ENCODE results near the gene CYP2A6.
"Not testable (repeated sequence)": the region's sequence is repeated elsewhere in the genome, so short reads cannot be mapped to it uniquely, and the experiment has no call there.

The CYP2A6 gene

DNA sequence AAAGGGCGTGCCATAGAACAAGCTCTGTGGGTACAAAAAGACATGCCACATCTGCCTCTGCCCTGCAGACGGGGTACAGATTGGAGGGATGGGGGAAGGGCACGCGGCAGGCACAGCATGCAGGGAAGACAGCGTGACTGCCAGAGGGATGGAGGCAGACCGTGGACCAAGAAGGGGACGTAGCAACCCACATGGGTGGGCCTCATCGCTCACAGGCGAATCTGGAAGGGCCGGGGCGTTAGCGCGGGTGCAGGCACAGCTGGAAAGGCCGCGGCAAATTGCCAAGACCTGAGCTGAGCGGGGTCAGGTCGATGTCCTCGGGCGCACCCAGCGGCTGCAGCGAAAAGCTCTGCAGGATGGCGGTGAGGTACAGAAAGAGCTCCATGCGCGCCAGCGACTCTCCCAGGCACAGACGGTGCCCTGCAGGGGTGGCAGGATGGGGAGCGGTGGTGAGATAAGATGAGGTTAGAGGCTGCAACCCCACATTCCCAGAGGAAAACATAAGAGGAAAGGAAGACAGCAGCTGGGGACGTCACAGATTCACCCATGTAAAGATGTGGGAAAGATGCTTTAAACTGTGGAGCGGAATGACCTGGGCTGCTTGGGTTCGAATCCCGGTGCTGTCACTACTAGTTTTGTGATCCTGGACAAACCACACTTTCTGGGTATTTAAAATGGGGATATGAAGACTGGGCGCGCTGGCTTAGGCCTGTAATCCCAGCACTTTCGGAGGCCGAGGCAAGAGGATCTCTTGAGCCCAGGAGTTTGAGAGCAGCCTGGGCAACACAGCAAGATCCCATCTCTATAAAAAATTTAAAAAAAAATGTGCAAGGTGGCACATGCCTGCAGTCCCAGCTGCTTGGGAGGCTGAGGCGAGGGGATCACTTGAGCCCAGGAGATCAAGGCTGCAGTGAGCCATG is 31.5 kb downstream of the CYP2A6 start:
- peak in 1 of 2 experiments; percentile 21 for DNase-seq

GRCh38 chr19:40815223-40815622 is 35.0 kb downstream of the CYP2A6 start:
- no peak for DNase-seq

DNA sequence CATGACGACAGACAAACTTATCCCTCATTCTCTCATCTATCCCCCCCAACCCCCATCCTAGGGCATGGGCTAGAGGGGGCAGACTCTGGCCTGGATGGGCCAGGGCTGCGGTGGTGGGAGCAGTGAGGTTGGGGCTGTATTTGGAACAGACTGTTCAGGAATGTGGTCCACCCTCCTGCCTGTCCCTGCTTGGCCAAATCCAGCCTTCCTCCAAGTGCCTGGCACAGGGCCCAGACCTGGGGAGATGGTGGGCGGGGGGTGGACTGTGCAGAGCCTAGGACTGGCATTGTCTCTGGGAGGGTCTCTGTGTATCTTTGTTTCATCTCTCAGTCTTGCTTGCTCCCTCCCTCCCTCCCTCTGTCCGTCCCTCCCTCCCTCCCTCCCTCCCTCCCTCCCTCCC is 37.1 kb downstream of the CYP2A6 start:
- no peak for DNase-seq

GRCh38 chr19:40812571-40812970 is 37.7 kb downstream of the CYP2A6 start:
- not testable (repeated sequence) for DNase-seq

DNA sequence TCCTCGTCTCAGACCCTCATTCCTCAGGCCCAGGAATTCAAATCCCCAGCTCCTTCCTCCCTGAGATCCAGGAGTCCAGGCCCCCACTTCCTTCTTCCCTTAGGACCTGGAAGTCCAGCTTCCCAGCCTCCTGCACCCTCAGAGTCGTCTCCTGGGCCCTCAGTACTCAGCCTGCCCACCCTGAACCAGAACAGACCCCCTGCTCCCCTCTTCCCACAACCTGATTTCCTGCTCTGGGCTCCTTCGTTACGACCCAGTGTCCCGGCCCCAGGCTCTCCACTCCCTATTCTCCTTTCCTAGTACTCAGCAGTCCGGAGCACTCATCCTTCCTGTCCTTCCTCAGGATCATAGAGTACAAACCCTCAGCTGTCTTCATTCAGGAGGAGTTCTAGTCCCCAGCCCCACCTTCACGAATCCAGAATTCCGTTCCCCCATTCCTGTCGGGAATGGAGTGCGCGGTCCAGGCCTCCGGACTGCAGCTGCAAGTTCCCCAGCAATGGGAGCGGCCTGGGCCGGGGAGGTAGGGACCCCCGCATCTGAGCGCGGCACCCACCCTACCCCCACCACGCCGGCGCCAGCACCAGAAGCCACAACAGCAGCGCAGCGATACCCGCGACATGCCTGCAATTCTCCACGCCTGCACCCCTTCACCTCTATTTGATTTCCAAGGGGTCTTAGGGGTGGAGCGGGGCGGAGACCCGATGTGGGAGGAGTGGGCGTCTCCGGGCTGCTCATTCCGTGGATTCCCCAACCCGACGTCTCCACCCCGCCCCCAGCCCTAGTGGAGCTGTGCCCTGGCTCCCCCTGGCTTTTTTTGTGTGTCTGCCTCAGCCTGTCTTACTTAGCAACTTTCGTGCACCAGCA is 38.5 kb downstream of the CYP2A6 start:
- peak in 1 of 2 experiments; percentile 14 for DNase-seq

DNA sequence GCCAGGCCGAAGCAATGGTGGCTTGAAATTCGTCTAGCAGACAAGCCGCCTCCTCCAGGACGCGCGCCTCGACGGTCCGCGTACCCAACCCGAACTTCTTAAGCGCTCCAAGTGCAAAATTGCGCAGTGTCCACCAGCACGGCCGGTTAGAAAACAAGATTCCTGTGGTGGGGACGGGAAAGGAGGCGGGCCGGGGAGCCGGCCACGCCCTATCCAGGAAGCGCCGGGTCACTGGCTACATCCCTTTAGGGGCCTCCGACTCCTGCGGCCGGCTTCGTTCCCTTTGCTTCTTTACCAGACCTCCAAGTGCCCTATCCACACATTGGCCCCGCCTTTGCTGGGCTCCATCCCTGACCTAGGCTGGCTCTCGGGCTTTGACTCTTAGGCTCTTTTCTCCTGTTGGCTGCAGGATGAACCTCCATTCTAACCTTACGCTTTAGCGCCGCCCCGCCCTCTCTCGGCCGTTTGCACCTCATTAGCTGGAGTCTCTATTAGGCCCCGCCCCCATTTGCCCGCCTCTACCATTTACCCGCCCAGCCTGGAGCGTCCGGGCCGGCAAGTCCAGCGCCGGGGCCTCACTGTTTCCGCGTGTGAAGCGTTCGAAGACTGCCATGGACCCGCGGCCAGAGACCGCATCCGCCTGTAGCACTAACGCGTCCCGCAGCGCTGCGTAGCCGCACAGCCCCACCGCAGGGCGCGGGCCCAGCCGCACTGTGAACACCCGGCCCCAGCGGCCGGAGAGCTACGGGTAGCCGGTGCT is 39.4 kb downstream of the CYP2A6 start:
- DNase-seq = peak; percentile 41 to 55

- DNase-seq = no peak
Measured at GRCh38 chr19:40810160-40810559, 40.1 kb downstream of the CYP2A6 start.

- no peak for DNase-seq
Measured at GRCh38 chr19:40809358-40810086, 40.7 kb downstream of the CYP2A6 start.

DNA sequence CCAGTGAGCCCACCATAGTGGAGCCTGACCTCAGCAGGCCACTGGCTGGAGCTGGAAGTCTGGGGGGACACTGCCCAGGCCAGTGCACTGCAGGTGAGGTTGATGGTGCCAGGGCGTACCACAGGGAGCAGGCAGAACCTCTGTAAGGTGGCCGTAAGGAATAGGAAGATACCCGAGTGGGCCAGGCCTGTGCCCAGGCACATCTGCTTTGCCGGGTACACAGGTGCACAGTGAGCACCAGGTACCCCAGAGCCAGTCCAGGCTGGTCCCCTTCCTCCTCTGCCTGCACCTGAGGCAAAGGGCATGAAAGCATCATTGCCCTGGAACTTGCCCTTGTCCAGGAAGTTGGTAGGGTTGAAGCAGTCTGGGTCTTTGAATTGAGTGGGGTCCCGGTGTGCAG is 41.8 kb downstream of the CYP2A6 start:
- no peak for DNase-seq

- no peak for DNase-seq
Measured at GRCh38 chr19:40808021-40808325, 42.3 kb downstream of the CYP2A6 start.

DNA sequence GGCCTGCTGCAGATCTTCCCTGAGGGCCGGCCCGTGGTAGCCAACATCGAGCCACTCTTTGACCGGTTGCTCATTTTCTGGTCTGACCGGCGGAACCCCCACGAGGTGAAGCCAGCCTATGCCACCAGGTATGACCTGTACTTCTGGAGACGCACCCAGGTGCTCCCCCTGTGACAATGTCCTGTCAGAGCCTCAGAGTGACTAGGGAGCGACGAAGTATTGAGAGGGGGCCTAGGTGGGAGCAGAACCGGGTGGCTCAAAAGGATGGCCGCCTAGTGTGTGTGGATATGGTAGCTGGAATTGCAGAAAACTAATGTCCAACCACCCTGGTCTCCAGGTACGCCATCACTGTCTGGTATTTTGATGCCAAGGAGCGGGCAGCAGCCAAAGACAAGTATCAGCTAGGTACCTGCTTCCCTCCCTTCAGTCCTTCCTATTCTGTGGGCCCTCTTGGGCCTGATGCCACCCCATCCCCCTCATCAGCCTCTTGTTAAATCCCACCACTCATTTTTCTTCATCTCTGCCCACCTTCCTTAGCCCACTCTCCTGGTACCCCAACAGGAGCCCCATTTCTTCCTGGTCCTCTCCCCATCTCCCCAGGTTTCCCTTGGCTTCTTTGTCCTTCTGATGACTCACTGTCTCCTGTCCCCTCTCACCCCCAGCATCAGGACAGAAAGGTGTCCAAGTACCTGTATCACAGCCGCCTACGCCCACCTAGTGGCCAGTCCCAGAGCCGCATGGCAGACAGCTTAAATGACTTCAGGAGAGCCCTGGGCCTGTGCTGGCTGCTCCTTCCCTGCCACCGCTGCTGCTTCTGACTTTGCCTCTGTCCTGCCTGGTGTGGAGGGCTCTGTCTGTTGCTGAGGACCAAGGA is 42.9 kb downstream of the CYP2A6 start:
- DNase-seq = no peak

- DNase-seq = peak; percentile 65 to 70
Measured at GRCh38 chr19:40806423-40807146, 43.7 kb downstream of the CYP2A6 start.

DNA sequence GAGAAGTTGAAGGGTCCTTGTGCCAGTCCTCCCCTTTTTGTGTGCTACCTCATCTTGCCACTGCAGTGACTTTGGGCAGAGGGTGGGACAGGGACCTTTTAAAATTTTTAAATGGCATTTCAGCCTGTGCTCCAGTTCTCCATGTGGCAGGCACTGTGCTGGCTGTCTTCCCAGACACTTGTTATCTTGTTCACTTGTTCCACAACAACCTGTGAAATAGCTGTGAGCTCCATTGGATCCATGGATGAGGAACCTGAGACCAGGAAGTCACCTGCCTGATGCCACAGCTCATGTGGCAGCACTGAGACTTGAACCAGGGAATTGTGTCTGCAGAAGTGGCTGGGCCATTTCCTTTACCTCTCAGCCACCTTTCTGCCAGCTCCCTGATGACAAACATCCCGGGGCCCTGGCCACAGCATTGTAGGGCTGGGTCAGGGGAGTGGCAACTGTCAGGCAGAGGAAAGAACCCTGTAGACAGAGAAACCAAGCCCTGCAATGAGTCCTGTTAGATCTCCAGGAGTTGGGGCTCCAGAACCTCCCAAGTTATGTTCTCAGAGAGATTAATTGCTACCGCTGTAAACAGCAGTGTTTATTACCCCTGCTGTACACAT is 44.9 kb downstream of the CYP2A6 start:
- DNase-seq = no peak

DNA sequence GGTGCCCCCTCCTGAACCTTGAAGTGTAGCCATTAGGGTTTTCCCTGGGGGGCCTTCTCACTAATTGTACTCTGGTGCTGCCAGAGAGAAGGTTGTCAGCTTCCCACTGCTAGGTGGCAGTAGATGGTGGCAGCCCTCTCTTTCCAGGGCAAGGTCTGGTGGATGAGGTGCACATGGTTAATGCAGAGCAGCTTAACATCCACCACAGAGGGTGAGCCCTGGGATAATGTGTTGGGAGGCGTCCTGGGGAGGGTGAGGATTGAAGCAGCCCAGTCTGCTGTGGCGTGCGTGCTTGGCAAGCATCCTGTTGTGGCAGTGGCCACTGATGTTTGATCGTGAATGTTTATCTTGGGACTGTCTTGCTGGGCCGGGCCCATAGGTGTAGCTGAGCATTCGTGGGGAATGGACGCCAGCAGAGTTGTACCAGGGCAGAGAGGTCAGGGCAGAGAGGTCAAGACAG is 45.4 kb downstream of the CYP2A6 start:
- no peak for DNase-seq

DNA sequence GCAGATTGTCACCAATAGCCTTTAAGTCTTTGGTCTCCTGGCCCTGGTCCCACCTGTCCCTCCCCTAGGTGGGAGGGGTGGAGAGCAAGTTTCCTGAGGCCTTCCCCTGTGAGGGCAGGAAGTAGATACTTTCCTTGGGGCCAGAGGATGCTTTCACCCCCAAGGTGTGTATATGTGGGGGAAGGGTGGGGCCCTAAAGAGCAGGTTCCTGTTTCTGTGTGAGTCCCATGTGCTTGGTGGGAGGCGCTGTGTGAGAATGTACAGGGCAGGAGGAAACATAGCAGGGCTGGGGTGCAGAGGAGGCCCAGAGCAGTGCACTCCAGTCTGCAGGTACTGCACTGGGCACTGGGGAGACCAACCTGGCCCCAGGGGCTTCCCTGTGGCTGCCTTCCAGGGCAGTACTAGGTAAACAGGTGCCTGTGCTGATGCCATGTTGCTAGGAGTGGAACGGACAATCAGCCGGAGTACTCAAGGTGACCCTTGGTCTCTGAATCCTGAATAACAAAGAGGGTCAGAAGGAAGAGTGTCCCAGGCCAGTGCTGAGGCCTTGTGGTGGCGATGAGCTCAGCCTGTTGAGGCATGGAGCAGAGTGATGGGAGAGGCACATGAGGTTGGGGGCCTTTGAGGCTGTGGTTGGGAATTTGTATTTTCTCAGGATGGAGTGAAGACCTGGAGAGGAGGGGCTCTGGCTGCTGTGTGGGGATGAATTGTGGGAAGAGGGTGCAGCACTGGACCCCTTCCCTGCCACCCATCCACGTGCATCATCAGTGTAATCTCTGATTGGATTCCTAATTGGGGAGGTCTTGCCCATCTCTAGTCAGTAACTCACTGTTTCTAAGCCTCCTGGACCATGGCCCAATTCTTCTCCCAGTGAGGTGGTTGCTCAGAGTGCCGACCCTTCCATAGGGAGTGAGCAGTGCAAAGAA is 46.1 kb downstream of the CYP2A6 start:
- peak in 1 of 2 experiments; percentile 6 for DNase-seq

DNA sequence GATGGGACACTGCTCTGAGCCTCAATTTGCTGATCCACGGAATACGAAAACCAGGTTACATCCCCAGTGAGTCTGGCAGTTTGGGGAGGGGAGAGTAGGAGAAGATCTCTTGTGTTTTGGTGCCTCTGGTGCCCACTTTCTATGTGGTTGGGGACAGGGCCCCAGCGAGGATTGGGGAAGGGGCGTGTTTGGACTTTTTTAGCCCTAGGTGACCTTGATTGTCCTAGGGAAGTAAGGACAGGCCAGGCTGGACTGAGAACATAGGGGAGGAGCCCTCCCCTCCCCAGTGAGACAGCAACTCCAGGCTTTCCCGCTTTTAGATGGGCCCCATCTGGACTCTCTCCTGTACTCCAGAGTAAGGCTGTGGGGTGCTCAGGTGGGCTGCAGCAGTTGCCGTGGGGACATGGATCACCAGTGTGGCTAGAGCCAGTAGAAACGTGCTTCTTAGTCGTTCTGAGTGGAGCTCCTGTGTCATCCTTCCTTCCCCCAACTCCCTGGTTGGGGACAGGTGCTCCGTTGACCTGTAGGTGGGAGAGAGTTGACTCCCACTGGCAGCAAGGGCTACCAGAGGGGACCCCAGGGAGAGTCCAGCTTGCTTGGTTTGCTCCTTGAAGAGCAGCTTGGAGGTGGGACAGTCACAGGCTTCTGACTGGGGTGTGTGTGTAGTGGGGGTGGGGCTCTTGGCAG is 46.9 kb downstream of the CYP2A6 start:
- DNase-seq = no peak

- peak; percentile 53 to 68 for DNase-seq
Measured at GRCh38 chr19:40802300-40803169, 47.7 kb downstream of the CYP2A6 start.

Data from Kasumi-1 (cell line).